Endodermal cell (in vitro differentiated cells): ENCODE data around the gene SERPINA5. TPM values are rescaled to one million over a fixed set of nuclear protein-coding genes. Genes with fewer than 3 reads are reported as not detected.

ENCODE experiments used
- DNase-seq: peaks from one replicate; pipeline ENCODE4 v3.0.0-alpha.2; 2017
- H3K27ac ChIP-seq: 2 replicates; pipeline ENCODE4 v1.5.1; 2013; ENCODE audit warnings: mild to moderate bottlenecking, low read depth, low read length, moderate library complexity
- H3K27me3 ChIP-seq: 2 replicates; pipeline ENCODE4 v1.6.1; 2013; ENCODE audit warnings: mild to moderate bottlenecking, low read length, moderate library complexity; ENCODE audit not compliant: insufficient read depth, control insufficient read depth, poor library complexity, severe bottlenecking
- H3K36me3 ChIP-seq: 2 replicates; pipeline ENCODE4 v1.7.0; 2013; ENCODE audit warnings: mild to moderate bottlenecking, low read length, moderate library complexity; ENCODE audit not compliant: control insufficient read depth, insufficient read depth
- H3K4me1 ChIP-seq: one replicate; pipeline ENCODE4 v1.7.0; 2013; ENCODE audit warnings: low read length; ENCODE audit not compliant: control insufficient read depth, insufficient read depth
- H3K4me3 ChIP-seq: 2 replicates; pipeline ENCODE4 v1.5.1; 2013; ENCODE audit warnings: mild to moderate bottlenecking, low read length, moderate library complexity
- H3K9ac ChIP-seq: 2 replicates; pipeline ENCODE4 v1.6.1; 2013; ENCODE audit warnings: mild to moderate bottlenecking, low read length, moderate library complexity; ENCODE audit not compliant: poor library complexity, severe bottlenecking; ENCODE audit errors: extremely low read depth
- H3K9me3 ChIP-seq: 2 replicates; pipeline ENCODE4 v1.6.1; 2013; ENCODE audit warnings: mild to moderate bottlenecking, low read length, moderate library complexity; ENCODE audit not compliant: control insufficient read depth
- H3K27ac Mint-ChIP-seq: 2 replicates; pipeline ENCODE4 v1.8.0; 2020; ENCODE audit warnings: mixed read lengths
- H3K27me3 Mint-ChIP-seq: 2 replicates; pipeline ENCODE4 v1.8.0; 2021; ENCODE audit warnings: mild to moderate bottlenecking, mixed read lengths; ENCODE audit not compliant: insufficient read depth
- H3K36me3 Mint-ChIP-seq: 2 replicates; pipeline ENCODE4 v1.8.0; 2020; ENCODE audit warnings: low read depth, mixed read lengths
- H3K4me1 Mint-ChIP-seq: 2 replicates; pipeline ENCODE4 v1.8.0; 2020; ENCODE audit warnings: mixed read lengths
- H3K4me3 Mint-ChIP-seq: 2 replicates; pipeline ENCODE4 v1.8.0; 2020; ENCODE audit warnings: mild to moderate bottlenecking, moderate library complexity, mixed read lengths
- H3K9me3 Mint-ChIP-seq: 2 replicates; pipeline ENCODE4 v1.8.0; 2020; ENCODE audit warnings: mild to moderate bottlenecking, mixed read lengths
- WGBS, 2 experiments: methylation state at CpG; one replicate each; pipeline versions ENCODE4 v1.1.5 to v1.1.7; 2013; ENCODE audit warnings: missing lambda C conversion rate in 2 of 2, mixed read lengths in 1 of 2; ENCODE audit not compliant: insufficient coverage in 1 of 2, insufficient read length in 1 of 2; 5-methylcytosine and 5-hydroxymethylcytosine counted together
- total RNA-seq, 2 donors: library from RNA; stranded (reverse); fragmentation: NEBNext Ultra II Directional in 1 of 2; extraction: Animal tissue kit (Norgen Biotek cat#: 25700) in 1 of 2; gene quantifications; 2 replicates in 1 of 2; 3 replicates in 1 of 2; pipeline ENCODE4 v1.2.1, GENCODE V29; 2021
- TF ChIP-seq, protein P1 (sequence below): fragments of 200-600 bp; sonication (generic); conservative IDR thresholded peaks from 2 replicates; pipeline ENCODE4 v1.5.0; 2021; ENCODE audit warnings: antibody characterized with exemption, mild to moderate bottlenecking

SERPINA5 gene
- total RNA-seq, 2 donors from 2014 or later, result 1.5 to 2.8 TPM

- no peak overlapping the region for H3K4me3 Mint-ChIP-seq
- H3K9ac ChIP-seq, result no peak overlapping the region
- TF ChIP-seq, protein P1, sequence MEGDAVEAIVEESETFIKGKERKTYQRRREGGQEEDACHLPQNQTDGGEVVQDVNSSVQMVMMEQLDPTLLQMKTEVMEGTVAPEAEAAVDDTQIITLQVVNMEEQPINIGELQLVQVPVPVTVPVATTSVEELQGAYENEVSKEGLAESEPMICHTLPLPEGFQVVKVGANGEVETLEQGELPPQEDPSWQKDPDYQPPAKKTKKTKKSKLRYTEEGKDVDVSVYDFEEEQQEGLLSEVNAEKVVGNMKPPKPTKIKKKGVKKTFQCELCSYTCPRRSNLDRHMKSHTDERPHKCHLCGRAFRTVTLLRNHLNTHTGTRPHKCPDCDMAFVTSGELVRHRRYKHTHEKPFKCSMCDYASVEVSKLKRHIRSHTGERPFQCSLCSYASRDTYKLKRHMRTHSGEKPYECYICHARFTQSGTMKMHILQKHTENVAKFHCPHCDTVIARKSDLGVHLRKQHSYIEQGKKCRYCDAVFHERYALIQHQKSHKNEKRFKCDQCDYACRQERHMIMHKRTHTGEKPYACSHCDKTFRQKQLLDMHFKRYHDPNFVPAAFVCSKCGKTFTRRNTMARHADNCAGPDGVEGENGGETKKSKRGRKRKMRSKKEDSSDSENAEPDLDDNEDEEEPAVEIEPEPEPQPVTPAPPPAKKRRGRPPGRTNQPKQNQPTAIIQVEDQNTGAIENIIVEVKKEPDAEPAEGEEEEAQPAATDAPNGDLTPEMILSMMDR, result no peak
- H3K27me3 Mint-ChIP-seq, result peaks cover 6% of the 10 kb centered on the region
- no peak overlapping the region for H3K27ac Mint-ChIP-seq
- H3K4me3 ChIP-seq, result no peak overlapping the region
- H3K9me3 ChIP-seq, result no peaks in the 10 kb centered on the region
- no peaks in the 10 kb centered on the region for H3K9me3 Mint-ChIP-seq
- no peaks in the 10 kb centered on the region for H3K36me3 ChIP-seq
- no peaks in the 10 kb centered on the region for H3K4me1 Mint-ChIP-seq
- 98 to 100% methylated on average over 2 to 6 of the region's 6 CpGs for WGBS, 2 experiments
- no peaks in the 10 kb centered on the region for H3K4me1 ChIP-seq
- no peak overlapping the region for H3K27ac ChIP-seq
- peaks cover 35% of the 10 kb centered on the region for H3K27me3 ChIP-seq
- no peaks in the 10 kb centered on the region for H3K36me3 Mint-ChIP-seq
- no peak for DNase-seq
Observed at GRCh38 chr14:94571950-94572349, 9.3 kb upstream of the SERPINA5 start.

- DNase-seq, result no peak
- H3K4me1 Mint-ChIP-seq, result no peaks in the 10 kb centered on the region
- no peak overlapping the region for H3K27ac Mint-ChIP-seq
- Histone ChIP-seq H3K4me3 (no peak overlapping the region), H3K9ac (no peak overlapping the region), H3K27ac (no peak overlapping the region), H3K4me1 (no peaks in the 10 kb centered on the region), H3K27me3 (peaks cover 35% of the 10 kb centered on the region), H3K9me3 (no peaks in the 10 kb centered on the region), H3K36me3 (no peaks in the 10 kb centered on the region)
- peaks cover 6% of the 10 kb centered on the region for H3K27me3 Mint-ChIP-seq
- 84 to 89% methylated on average over 4 to 7 of the region's 7 CpGs for WGBS, 2 experiments
- TF ChIP-seq, protein P1, result no peak
- H3K4me3 Mint-ChIP-seq, result no peak overlapping the region
- H3K36me3 Mint-ChIP-seq, result no peaks in the 10 kb centered on the region
- no peaks in the 10 kb centered on the region for H3K9me3 Mint-ChIP-seq
Observed at GRCh38 chr14:94572637-94573303, 8.5 kb upstream of the SERPINA5 start.

- H3K9me3 ChIP-seq, result peaks cover under 1% of the 10 kb centered on the region
- H3K4me1 ChIP-seq, result no peaks in the 10 kb centered on the region
- Mint-ChIP-seq H3K4me1 (no peaks in the 10 kb centered on the region), H3K27me3 (peaks cover 7% of the 10 kb centered on the region), H3K27ac (no peak overlapping the region), H3K4me3 (no peak overlapping the region), H3K9me3 (no peaks in the 10 kb centered on the region), H3K36me3 (no peaks in the 10 kb centered on the region)
- H3K27ac ChIP-seq, result no peak overlapping the region
- no peak for DNase-seq
- peaks cover 36% of the 10 kb centered on the region for H3K27me3 ChIP-seq
- H3K4me3 ChIP-seq, result no peak overlapping the region
- TF ChIP-seq, protein P1, result no peak
- H3K9ac ChIP-seq, result no peak overlapping the region
- WGBS, 2 experiments, result 90% methylated on average over 5 to 6 of the region's 6 CpGs
- H3K36me3 ChIP-seq, result no peaks in the 10 kb centered on the region
Observed at GRCh38 chr14:94573475-94574277, 7.5 kb upstream of the SERPINA5 start.
